Right lobe of liver (tissue), 4 donors: ENCODE measurements around the gene EZR.

Source experiments
- CTCF ChIP-seq, 4 donors: fragments of 200-600 bp in 3 of 4; fragments of 450-650 bp in 1 of 4; IDR thresholded peaks; one replicate each; pipeline versions ENCODE4 v1.5.1 to v1.8.0; 2016 to 2022; ENCODE audit warnings: antibody characterized with exemption in 4 of 4, mild to moderate bottlenecking in 2 of 4
- POLR2A ChIP-seq: fragments of 450-650 bp; IDR thresholded peaks from one replicate; pipeline ENCODE4 v1.6.1; 2017; ENCODE audit warnings: antibody characterized with exemption, mild to moderate bottlenecking
- donor health status: DM: no; HTN: no; CAD: no.
- donor health status: DM: no; HTN: no; CAD: no.
- donor health status: DM: no; HTN: yes; CAD: no.

GRCh38 chr6:158753811-158754210, 65.4 kb downstream of the EZR start:
- TF ChIP-seq CTCF (IDR thresholded peaks at IDR 0.05) (no peak), POLR2A (no peak)
